Stimulated activated CD8-positive, alpha-beta memory T cell treated with anti-CD3 and anti-CD28 coated beads, Interleukin-2, amount 100 ng/mL, for 1 hour (primary cell): ENCODE measurements around the gene AHRR.

Source experiments
- DNase-seq, 2 donors: peaks; one replicate each; pipeline ENCODE4 v3.0.0-alpha.2; 2020; ENCODE audit warnings: low read depth in 2 of 2

The AHRR gene

DNA sequence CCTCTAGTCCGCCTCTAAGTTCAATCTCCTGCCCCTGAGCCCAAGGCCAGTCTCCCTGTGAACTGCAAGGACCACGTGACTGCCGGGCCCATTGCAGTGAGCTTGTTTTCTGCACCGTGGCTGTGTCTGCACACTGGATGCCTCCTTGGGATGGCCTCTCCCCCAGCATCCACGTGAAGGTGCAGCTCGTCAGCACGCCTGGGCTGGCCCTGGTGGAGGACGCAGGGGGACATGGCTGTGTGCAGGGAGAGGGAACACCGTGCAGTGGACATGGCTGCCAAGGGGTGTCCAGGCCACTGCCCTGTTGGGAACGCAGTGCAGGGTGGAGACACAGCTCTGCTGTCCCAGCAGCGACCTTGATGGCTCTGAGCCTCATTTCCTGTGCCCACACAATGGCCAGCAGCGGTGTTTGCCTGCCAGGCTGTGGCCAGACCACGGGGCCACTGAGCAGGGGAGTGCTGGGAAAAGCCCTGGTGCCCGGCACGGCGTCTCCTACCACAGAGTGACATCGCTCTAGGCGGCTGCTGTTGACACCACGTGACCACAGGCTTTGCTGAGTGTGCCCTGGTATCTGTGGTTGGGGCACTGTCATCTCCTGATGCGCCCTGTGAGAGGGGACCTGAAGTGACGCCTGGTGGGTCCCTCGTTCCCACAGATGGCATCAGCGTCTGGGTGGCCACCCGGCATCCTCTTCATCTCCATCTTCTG lies 94.6 kb downstream of the AHRR start:
- no peak for DNase-seq

DNA sequence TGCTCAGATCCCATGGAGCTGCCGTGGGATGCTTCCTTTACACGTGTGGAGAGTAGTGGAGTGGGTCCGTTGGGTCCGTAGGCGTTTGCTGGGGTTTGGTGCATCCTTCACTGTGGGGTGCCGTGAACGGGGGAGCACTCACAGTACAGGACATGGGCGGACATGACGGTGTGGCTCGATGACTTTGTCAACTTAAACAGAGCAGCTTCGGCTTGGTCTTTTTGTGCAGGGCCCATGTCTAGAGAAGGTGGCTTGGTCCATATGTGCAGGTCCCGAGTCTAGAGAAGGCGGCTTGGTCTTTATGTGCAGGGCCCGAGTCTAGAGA lies 95.1 kb downstream of the AHRR start:
- DNase-seq = no peak

GRCh38 chr5:417301-418161 lies 96.0 kb downstream of the AHRR start:
- no peak for DNase-seq

GRCh38 chr5:418162-419121 lies 96.9 kb downstream of the AHRR start:
- no peak for DNase-seq

DNA sequence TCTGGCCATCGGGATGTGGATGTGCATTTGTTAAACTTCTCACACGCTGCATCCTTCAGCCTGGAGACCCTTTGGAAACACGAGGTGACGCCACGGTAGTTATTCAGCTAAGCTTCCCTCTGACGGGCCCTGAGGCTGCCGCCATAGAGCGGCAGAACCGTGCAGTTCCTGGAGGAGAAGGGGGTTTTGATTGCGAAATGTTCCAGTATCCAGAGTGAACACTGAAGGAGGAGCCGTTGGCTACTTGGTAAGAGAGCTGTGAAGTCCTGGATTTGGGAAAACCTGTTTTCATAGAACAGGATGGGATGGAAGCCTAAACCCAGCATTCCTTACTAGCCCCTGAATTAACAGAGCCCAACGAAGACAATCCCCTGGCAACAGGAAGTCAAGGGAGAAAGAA lies 98.5 kb downstream of the AHRR start:
- DNase-seq = no peak

DNA sequence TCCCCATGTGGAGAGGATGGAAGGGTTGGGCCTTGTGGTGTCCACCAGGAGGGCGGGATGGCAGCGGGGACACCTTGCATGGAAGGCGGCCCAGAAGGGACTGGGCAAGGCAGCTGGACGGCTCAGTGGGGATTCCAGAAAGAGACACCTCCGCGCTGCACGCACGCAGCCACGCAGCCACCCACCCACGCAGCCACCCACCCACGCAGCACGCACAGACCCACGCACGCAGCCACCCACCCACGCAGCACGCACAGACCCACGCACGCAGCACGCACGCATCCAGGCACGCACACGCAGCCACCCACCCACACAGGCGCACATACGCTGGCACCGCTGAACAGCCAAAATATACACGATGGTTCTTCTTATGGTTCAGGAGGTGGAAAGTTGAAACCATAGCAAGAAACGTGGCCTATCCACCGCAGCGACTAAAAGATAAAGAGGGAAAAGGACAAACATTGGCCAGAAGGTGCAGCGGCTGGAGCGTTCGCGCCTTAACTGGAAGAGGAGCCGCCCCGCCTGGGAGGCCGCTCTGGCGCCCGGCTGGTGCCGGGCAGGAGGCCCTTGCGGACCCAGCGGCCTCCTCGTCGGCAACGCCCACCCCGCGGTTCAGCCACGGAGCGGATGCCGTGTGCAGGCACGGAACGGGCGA lies 99.2 kb downstream of the AHRR start:
- DNase-seq = no peak

DNA sequence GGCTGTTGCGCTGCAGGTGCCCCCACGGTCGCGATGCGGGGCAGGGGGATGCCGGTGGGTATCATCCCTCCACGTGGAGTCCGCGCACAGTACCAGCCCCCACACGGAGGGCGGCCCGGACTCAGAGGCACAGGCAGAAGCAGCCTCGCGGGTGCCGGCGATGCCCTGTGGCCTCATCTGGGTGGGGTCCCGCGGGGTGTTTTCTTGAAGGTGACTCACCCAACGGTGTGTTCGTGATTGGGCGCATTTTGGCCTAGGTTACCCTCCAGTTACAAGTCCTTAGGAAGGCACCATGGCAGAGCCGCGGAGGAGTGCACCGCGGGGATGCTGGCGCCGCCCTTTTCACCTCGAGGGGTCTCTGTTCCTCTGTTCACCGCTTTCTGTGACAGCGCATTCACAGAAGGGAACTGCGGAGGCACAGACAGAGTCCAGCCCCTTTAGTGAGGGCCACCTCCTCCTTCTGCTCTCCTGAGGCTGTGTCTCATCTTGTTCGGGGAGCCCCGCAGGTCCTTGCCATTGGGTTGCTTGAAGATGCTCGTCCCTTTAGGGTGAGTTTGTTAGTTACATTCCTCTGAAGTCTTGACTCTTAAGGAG lies 99.9 kb downstream of the AHRR start:
- no peak for DNase-seq

DNA sequence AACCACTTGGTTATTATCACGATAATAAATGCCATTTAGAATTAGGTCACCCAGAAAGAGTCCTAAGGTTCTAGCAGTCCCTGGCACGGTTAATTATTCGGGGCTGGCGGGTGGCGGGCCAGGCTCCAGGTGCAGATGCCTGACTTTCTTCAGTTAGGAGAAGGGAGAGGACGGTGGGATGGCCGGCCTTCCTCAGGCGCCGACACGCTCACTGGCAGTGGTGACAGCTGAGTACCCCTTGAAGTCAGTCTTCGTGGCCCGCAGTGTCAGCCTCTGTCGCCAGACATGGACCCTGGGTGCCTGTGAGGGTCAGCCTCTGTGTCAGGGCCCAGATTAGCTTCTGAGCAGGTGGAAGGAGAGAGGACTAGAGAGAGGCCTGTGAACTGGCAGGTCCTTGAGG lies 100.4 kb downstream of the AHRR start:
- DNase-seq = no peak

DNA sequence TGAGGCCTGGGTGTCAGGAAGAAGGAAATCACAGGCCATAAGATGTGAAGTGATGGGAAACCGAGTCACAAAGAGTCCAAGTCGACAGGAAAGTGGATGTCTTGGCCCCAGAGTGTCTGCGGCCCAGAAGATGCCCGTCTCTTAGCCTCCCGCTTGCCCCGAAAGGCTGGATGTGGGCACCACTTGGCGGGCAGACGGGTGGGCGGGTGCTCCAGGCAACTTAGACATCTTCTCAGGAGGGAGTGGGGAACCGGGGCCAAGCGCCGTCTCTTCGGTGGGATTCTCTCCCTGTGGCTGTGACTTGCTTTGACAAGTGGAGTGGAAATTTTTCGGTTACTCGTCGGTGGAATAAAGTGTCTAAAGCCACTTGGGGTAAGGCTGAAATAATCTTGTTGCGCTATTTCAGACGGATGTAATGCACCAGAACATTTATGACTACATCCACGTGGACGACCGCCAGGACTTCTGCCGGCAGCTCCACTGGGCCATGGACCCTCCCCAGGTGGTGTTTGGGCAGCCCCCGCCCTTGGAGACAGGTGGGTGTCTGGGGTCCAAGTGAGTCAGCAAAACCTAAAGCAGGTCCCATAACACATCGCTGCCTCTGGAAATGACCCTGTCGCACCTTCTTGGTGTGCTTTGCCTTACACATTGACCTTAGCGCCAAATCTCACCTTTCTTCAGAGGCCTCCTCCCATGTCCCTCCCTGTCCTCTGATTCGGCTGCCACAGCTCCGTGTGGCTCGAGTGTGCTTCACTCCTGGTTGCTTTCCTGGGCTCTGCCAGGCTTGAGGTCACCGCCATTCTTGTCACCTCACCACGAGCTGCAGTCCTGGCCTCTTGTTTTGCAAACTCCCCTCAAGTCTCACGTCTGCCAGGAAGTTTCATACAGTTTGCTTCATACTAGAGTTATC lies 101.1 kb downstream of the AHRR start:
- DNase-seq = no peak

DNA sequence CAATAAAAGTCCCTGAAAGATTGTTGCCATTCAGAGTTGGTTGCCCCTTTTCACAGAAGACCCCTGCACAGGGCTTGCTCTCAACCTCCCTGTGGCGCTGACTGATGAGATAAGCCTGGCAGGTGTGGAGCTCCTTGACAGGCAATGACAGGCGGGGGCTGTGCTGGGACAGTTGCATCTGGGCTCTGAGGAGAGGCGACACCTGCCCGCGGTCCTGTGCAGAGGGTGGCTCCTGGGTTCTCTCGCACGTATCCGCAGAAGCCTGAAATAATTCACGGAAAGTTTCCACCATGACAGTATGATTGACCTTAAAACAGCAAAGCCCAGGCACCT lies 101.7 kb downstream of the AHRR start:
- no peak for DNase-seq

DNA sequence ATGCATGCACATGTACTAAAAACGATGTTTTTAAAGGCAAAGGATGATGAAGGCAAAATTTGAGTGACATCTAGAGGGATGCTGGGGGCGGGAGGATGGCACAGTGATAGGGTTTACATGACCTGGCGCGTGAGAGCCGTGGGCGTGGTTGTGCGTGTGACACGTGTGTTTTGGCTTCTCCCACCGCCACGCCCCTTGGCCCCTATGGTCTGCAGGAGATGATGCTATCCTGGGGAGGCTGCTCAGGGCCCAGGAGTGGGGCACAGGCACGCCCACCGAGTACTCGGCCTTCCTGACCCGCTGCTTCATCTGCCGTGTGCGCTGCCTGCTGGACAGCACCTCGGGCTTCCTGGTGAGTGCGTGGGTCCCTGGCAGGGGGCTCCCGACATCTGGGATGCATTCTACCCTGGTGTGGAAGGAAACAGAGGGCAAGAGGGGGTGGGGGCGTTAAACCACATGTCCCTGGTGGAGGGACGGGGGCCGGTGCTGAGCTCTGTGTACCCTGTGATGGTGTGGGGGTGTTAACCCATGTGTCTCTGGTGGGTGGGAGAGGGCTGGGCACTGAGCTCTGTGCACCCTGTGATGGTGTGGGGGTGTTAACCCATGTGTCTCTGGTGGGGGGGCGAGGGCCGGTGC lies 102.2 kb downstream of the AHRR start:
- DNase-seq = no peak

GRCh38 chr5:424301-425110 lies 103.0 kb downstream of the AHRR start:
- DNase-seq = no peak

- no peak for DNase-seq
These were observed 104.2 kb downstream of the AHRR start for GRCh38 chr5:425714-426113.

DNA sequence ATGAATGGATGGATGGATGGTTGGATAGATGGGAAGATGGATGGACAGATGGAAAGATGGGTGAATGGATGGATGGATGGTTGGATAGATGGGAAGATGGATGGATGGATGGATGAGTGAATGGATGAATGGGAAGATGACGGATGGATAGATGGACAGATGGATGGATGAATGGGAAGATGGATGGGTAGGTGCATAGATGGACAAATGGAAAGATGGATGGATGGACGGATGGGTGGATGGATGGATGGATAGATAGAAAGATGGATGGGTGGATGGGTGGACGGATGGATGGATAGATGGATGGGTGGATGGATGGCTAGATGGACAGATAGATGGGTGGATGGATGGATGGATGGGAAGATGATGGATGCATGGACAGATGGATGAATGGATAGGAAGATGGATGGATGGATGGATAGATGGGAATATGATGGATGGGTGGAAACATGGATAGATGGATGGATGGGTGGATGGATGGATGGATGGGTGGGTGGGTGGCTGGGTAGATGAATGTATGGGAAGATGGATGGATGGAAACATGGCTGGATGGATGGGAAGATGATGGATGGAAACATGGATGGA lies 105.0 kb downstream of the AHRR start:
- no peak for DNase-seq

- no peak for DNase-seq
These were observed 106.0 kb downstream of the AHRR start for GRCh38 chr5:427415-428087.

GRCh38 chr5:428219-428618 lies 106.7 kb downstream of the AHRR start:
- DNase-seq = no peak

GRCh38 chr5:428754-429452 lies 107.4 kb downstream of the AHRR start:
- no peak for DNase-seq
